Left hindlimb (tissue), 1 donor: ENCODE results near the gene FBXO15.

Source experiments
- DNase-seq: peaks from one replicate; pipeline ENCODE4 v3.0.0-alpha.2; 2018

Gene FBXO15

GRCh38 chr18:74147779-74148542 lies at the start of gene FBXO15, which contains the start of gene TIMM21:
Gene FBXO15 (minus strand): TSS chr18:74147834. CDS start chr18:74147785, 49 bp downstream.
Gene TIMM21 (plus strand): TSS chr18:74148523. CDS start chr18:74148809, 286 bp downstream.
- peak; percentile 98 for DNase-seq

- peak; percentile 43 for DNase-seq
These were observed 48.8 kb upstream of the FBXO15 start for GRCh38 chr18:74196220-74197119.

- DNase-seq, result no peak
These were observed 47.1 kb upstream of the FBXO15 start for GRCh38 chr18:74194691-74195090.

GRCh38 chr18:74191577-74191976 lies 43.9 kb upstream of the FBXO15 start:
- no peak for DNase-seq

GRCh38 chr18:74190086-74190485 lies 42.5 kb upstream of the FBXO15 start:
- no peak for DNase-seq

GRCh38 chr18:74186661-74187060 lies 39.0 kb upstream of the FBXO15 start:
- DNase-seq, result no peak

- DNase-seq, result no peak
These were observed 38.2 kb upstream of the FBXO15 start for GRCh38 chr18:74185860-74186259.

- DNase-seq, result no peak
These were observed 37.2 kb upstream of the FBXO15 start for GRCh38 chr18:74184875-74185274.

GRCh38 chr18:74183130-74183529 lies 35.5 kb upstream of the FBXO15 start:
- DNase-seq, result no peak

GRCh38 chr18:74182335-74182734 lies 34.7 kb upstream of the FBXO15 start:
- no peak for DNase-seq

GRCh38 chr18:74179623-74180199 lies 32.1 kb upstream of the FBXO15 start:
- no peak for DNase-seq

GRCh38 chr18:74178884-74179283 lies 31.2 kb upstream of the FBXO15 start:
- DNase-seq, result no peak

- DNase-seq, result no peak
These were observed 28.0 kb upstream of the FBXO15 start for GRCh38 chr18:74175658-74176057.

- no peak for DNase-seq
These were observed 25.8 kb upstream of the FBXO15 start for GRCh38 chr18:74173434-74173750.

- DNase-seq, result no peak
These were observed 25.2 kb upstream of the FBXO15 start for GRCh38 chr18:74172697-74173433.

- no peak for DNase-seq
These were observed 24.4 kb upstream of the FBXO15 start for GRCh38 chr18:74171910-74172606.

- no peak for DNase-seq
These were observed 18.8 kb upstream of the FBXO15 start for GRCh38 chr18:74166386-74166785.

- no peak for DNase-seq
These were observed 15.5 kb upstream of the FBXO15 start for GRCh38 chr18:74163019-74163660.

- DNase-seq, result no peak
These were observed 7.6 kb upstream of the FBXO15 start for GRCh38 chr18:74155276-74155675.

- no peak for DNase-seq
These were observed 7.1 kb upstream of the FBXO15 start for GRCh38 chr18:74154716-74155115.

- no peak for DNase-seq
These were observed 6.2 kb upstream of the FBXO15 start for GRCh38 chr18:74153793-74154192.

GRCh38 chr18:74153377-74153776 lies 5.7 kb upstream of the FBXO15 start:
- DNase-seq, result no peak
